OCI-LY1 (cell line): Measurements from ENCODE around the gene MAP3K14.

Experiments
- H2AFZ ChIP-seq: fragments of 200-600 bp; sonication (generic), shearing (Covaris generic); 2 replicates; pipeline ENCODE4 v1.6.0; 2014; ENCODE audit warnings: antibody characterized with exemption, mild to moderate bottlenecking, low read length
- H3F3A ChIP-seq: fragments of 200-600 bp; sonication (generic), shearing (Covaris generic); 2 replicates; pipeline ENCODE4 v1.6.0; 2014; ENCODE audit warnings: mild to moderate bottlenecking, antibody characterized with exemption, low read length, moderate library complexity; ENCODE audit not compliant: insufficient read depth
- H3K27ac ChIP-seq: fragments of 200-600 bp; sonication (generic); 2 replicates; pipeline ENCODE4 v1.5.1; 2014; ENCODE audit warnings: low read length, mixed run types, mild to moderate bottlenecking, low read depth; ENCODE audit not compliant: poor library complexity, severe bottlenecking
- H3K27me3 ChIP-seq: fragments of 200-600 bp; sonication (generic); 2 replicates; pipeline ENCODE4 v1.6.0; 2014; ENCODE audit warnings: antibody characterized with exemption, mild to moderate bottlenecking, low read length, moderate library complexity; ENCODE audit not compliant: insufficient read depth
- H3K36me3 ChIP-seq: fragments of 200-600 bp; sonication (generic); 2 replicates; pipeline ENCODE4 v1.6.1; 2014; ENCODE audit warnings: mild to moderate bottlenecking, antibody characterized with exemption, low read length, moderate library complexity, mixed read lengths; ENCODE audit not compliant: insufficient read depth
- H3K4me1 ChIP-seq: fragments of 200-600 bp; sonication (generic); 2 replicates; pipeline ENCODE4 v1.5.1; 2014; ENCODE audit warnings: mild to moderate bottlenecking, low read length, moderate library complexity; ENCODE audit not compliant: insufficient read depth, severe bottlenecking
- H3K4me2 ChIP-seq: fragments of 200-600 bp; sonication (generic), shearing (Covaris generic); 2 replicates; pipeline ENCODE4 v1.6.1; 2014; ENCODE audit warnings: low read length
- H3K4me3 ChIP-seq: fragments of 200-600 bp; sonication (generic); 2 replicates; pipeline ENCODE4 v1.5.1; 2014; ENCODE audit warnings: low read length, low read depth, mild to moderate bottlenecking, mixed read lengths; ENCODE audit not compliant: poor library complexity, severe bottlenecking
- H3K79me2 ChIP-seq: fragments of 200-600 bp; shearing (Covaris generic); 2 replicates; pipeline ENCODE4 v1.6.1; 2016; ENCODE audit warnings: mixed run types, low read length, mixed read lengths; ENCODE audit not compliant: insufficient read depth
- H3K9ac ChIP-seq: fragments of 200-600 bp; sonication (generic), shearing (Covaris generic); 2 replicates; pipeline ENCODE4 v1.6.1; 2014; ENCODE audit warnings: mild to moderate bottlenecking, low read length, mixed read lengths
- H3K9me2 ChIP-seq: fragments of 200-600 bp; sonication (generic), shearing (Covaris generic); 2 replicates; pipeline ENCODE4 v1.6.1; 2014; ENCODE audit warnings: low read depth, mild to moderate bottlenecking, low read length, mixed read lengths
- H3K9me3 ChIP-seq: fragments of 200-600 bp; shearing (Covaris generic); 2 replicates; pipeline ENCODE4 v1.6.1; 2014; ENCODE audit warnings: low read length, mixed read lengths
- H4K20me1 ChIP-seq: fragments of 200-600 bp; sonication (generic), shearing (Covaris generic); 2 replicates; pipeline ENCODE4 v1.6.0; 2016; ENCODE audit warnings: mild to moderate bottlenecking, low read length; ENCODE audit not compliant: insufficient read depth
- CTCF ChIP-seq: fragments of 200-600 bp; sonication (generic), shearing (Covaris generic); IDR thresholded peaks from 2 replicates; pipeline ENCODE4 v1.5.1; 2017; ENCODE audit warnings: mild to moderate bottlenecking, antibody characterized with exemption, low read length, moderate library complexity, mixed read lengths
- EZH2 ChIP-seq: fragments of 200-600 bp; sonication (generic), shearing (Covaris generic); IDR thresholded peaks from 2 replicates; pipeline ENCODE4 v1.8.0; 2017; ENCODE audit warnings: borderline replicate concordance, mixed run types, mild to moderate bottlenecking, antibody characterized with exemption, low read length, moderate library complexity, mixed read lengths

MAP3K14 gene

GRCh38 chr17:45225051-45225700, 91.6 kb downstream of the MAP3K14 start:
- Histone ChIP-seq H3K27me3 (no peaks in the 10 kb centered on the region; the same call in 1 of the 2 replicates), H3K9me2 (no peaks in the 10 kb centered on the region), H3K9me3 (no peaks in the 10 kb centered on the region), H3K4me2 (peak overlapping the region; percentile 95), H3K4me1 (peaks cover 74% of the 10 kb centered on the region), H3F3A (peaks cover 5% of the 10 kb centered on the region; the same call in 1 of the 2 replicates), H3K36me3 (no peaks in the 10 kb centered on the region), H2AFZ (no peak overlapping the region), H3K4me3 (peak overlapping the region; percentile 48), H3K27ac (peak overlapping the region; percentile 95), H3K9ac (peak overlapping the region; percentile 66), H4K20me1 (no peaks in the 10 kb centered on the region), H3K79me2 (no peaks in the 10 kb centered on the region)
- TF ChIP-seq EZH2 (no peak), CTCF (no peak)

GRCh38 chr17:45224671-45225050, 92.2 kb downstream of the MAP3K14 start:
- Histone ChIP-seq H3K9me2 (no peaks in the 10 kb centered on the region), H3K36me3 (no peaks in the 10 kb centered on the region), H2AFZ (no peak overlapping the region), H3K4me1 (peaks cover 74% of the 10 kb centered on the region), H3K9me3 (no peaks in the 10 kb centered on the region), H3K27ac (peak overlapping the region; percentile 95), H3F3A (peaks cover 5% of the 10 kb centered on the region; the same call in 1 of the 2 replicates), H3K79me2 (no peaks in the 10 kb centered on the region), H3K9ac (peak overlapping the region; percentile 79; the same call in 1 of the 2 replicates), H3K4me2 (peak overlapping the region; percentile 95), H4K20me1 (no peaks in the 10 kb centered on the region), H3K4me3 (peak overlapping the region; percentile 48), H3K27me3 (no peaks in the 10 kb centered on the region; the same call in 1 of the 2 replicates)
- TF ChIP-seq EZH2, result no peak
- no peak for TF ChIP-seq CTCF

GRCh38 chr17:45223539-45224528, 93.0 kb downstream of the MAP3K14 start:
- Histone ChIP-seq H3K4me3 (peak overlapping the region; percentile 80), H3K4me1 (peaks cover 66% of the 10 kb centered on the region), H3K9ac (peak overlapping the region; percentile 79), H3K79me2 (no peaks in the 10 kb centered on the region), H3F3A (peaks cover 5% of the 10 kb centered on the region; the same call in 1 of the 2 replicates), H3K4me2 (peak overlapping the region; percentile 95), H3K36me3 (no peaks in the 10 kb centered on the region), H3K9me2 (no peaks in the 10 kb centered on the region), H3K9me3 (no peaks in the 10 kb centered on the region), H4K20me1 (no peaks in the 10 kb centered on the region), H3K27ac (peak overlapping the region; percentile 95), H3K27me3 (no peaks in the 10 kb centered on the region; the same call in 1 of the 2 replicates), H2AFZ (no peak overlapping the region)
- TF ChIP-seq EZH2 (no peak), CTCF (peak; percentile 30; the same call in 1 of the 2 replicates)
